Naive thymus-derived CD8-positive, alpha-beta T cell (primary cell): ENCODE measurements around the gene TMEM139. TPM values are rescaled to one million over a fixed set of nuclear protein-coding genes. Genes with fewer than 3 reads are reported as not detected.

Experiments
- ATAC-seq, 2 donors: fragments of 150-1000 bp; cut with Tn5 transposase in 1 of 2; sonication (Bioruptor Pico), chemical (Tn5 transposase) in 1 of 2; 1 replicate in 1 of 2; 2 replicates in 1 of 2; pipeline ENCODE4 v1.10.0; 2021; ENCODE audit warnings: mild to moderate bottlenecking in 2 of 2, moderate library complexity in 2 of 2
- POLR2A ChIA-PET: fragments of 350-600 bp; sonication (Branson Sonifier 250); formaldehyde crosslinking; loops from one replicate; lab custom pipeline; 2021; ENCODE audit warnings: antibody characterized with exemption; lab: Charles Lee
- DNase-seq, 10 donors: peaks; one replicate each; pipeline versions ENCODE4 v3.0.0 to v3.0.0-alpha.2; 2020 to 2022
- H3K27ac Mint-ChIP-seq, 10 donors: one replicate each; pipeline ENCODE4 v1.8.0; 2020 to 2022; ENCODE audit warnings: mild to moderate bottlenecking in 10 of 10, mixed read lengths in 10 of 10, moderate library complexity in 4 of 10, inconsistent platforms in 1 of 10
- H3K27me3 Mint-ChIP-seq, 5 donors: one replicate each; pipeline ENCODE4 v1.8.0; 2021 to 2022; ENCODE audit warnings: mixed read lengths in 5 of 5
- H3K36me3 Mint-ChIP-seq, 3 donors: one replicate each; pipeline ENCODE4 v1.8.0; 2020 to 2022; ENCODE audit warnings: mixed read lengths in 3 of 3, mild to moderate bottlenecking in 2 of 3, inconsistent platforms in 1 of 3
- H3K4me1 Mint-ChIP-seq, 4 donors: one replicate each; pipeline ENCODE4 v1.8.0; 2021 to 2022; ENCODE audit warnings: mixed read lengths in 4 of 4
- H3K4me3 Mint-ChIP-seq, 10 donors: one replicate each; pipeline ENCODE4 v1.8.0; 2020 to 2022; ENCODE audit warnings: mild to moderate bottlenecking in 10 of 10, mixed read lengths in 10 of 10, moderate library complexity in 6 of 10, inconsistent platforms in 1 of 10
- H3K9me3 Mint-ChIP-seq, 9 donors: one replicate each; pipeline ENCODE4 v1.8.0; 2020 to 2022; ENCODE audit warnings: mixed read lengths in 9 of 9, mild to moderate bottlenecking in 3 of 9, inconsistent platforms in 1 of 9, moderate library complexity in 1 of 9
- polyA plus RNA-seq, 3 donors: library from polyadenylated mRNA; unstranded; fragments of 300-500 nt; fragmentation: Illumina TruSeq; gene quantifications; one replicate each; pipeline ENCODE4 v1.2.3, GENCODE V29; 2021
- total RNA-seq, 8 experiments: library from RNA in 2 of 8; stranded (reverse) in 2 of 8; gene quantifications; one replicate each; pipeline ENCODE4 v1.2.3 and lab custom pipeline; 2021 to 2026

Gene TMEM139
- total and polyA plus RNA-seq, 5 experiments from 2014 or later: 0.29 to 1.2 (median 0.60) TPM; not detected in 2

- DNase-seq (no peak), ATAC-seq (no peak)
- Mint-ChIP-seq H3K9me3 (peaks cover 0 to 13% (median 5%) of the 10 kb centered on the region in 9 donors), H3K4me1 (peaks cover 32 to 70% (median 57%) of the 10 kb centered on the region in 4 donors), H3K36me3 (peaks cover 0 to 7% (median 6%) of the 10 kb centered on the region in 3 donors), H3K27me3 (no peaks in the 10 kb centered on the region), H3K4me3 (no peak overlapping the region), H3K27ac (peak overlapping the region in 2 of 10 donors; percentile 73 to 74)
- POLR2A ChIA-PET: interaction anchor here (1.7 to 2.2 kb wide), 2 partner anchors 13 to 19 kb away, joined by 7 read pairs; partner anchors contain the start of gene GSTK1
Measured at GRCh38 chr7:143244321-143244720, 40.4 kb upstream of the TMEM139 start.

GRCh38 chr7:143245123-143245522, 39.6 kb upstream of the TMEM139 start:
- POLR2A ChIA-PET: interaction anchor here (0.6 to 2.2 kb wide), 6 partner anchors 10 to 182 kb away, joined by 3 to 7 read pairs (median 4); partner anchors contain the start of genes CASP2 and GSTK1
- Mint-ChIP-seq H3K4me1 (peaks cover 36 to 78% (median 63%) of the 10 kb centered on the region in 4 donors), H3K27me3 (no peaks in the 10 kb centered on the region), H3K36me3 (peaks cover 0 to 14% (median 12%) of the 10 kb centered on the region in 3 donors), H3K27ac (peak overlapping the region in 6 of 10 donors; percentile 1 to 74 (median 54)), H3K4me3 (peak overlapping the region in 4 of 10 donors; percentile 14 to 43 (median 16)), H3K9me3 (peaks cover 0 to 21% (median 10%) of the 10 kb centered on the region in 9 donors)
- DNase-seq (no peak), ATAC-seq (no peak)

GRCh38 chr7:143247372-143247771, 37.4 kb upstream of the TMEM139 start:
- Mint-ChIP-seq H3K4me1 (peaks cover 45 to 89% (median 79%) of the 10 kb centered on the region in 4 donors), H3K36me3 (peaks cover 0 to 21% (median 14%) of the 10 kb centered on the region in 3 donors), H3K4me3 (peak overlapping the region in 1 of 10 donors; percentile 49), H3K27ac (peak overlapping the region in 9 of 10 donors; percentile 3 to 85 (median 61)), H3K9me3 (peaks cover 1 to 31% (median 21%) of the 10 kb centered on the region in 9 donors), H3K27me3 (no peaks in the 10 kb centered on the region)
- POLR2A ChIA-PET: interaction anchor here (0.7 to 1.1 kb wide), 3 partner anchors 41 to 161 kb away, joined by 3 to 11 read pairs (median 4); partner anchors contain the start of genes CASP2 and EPHA1
- DNase-seq (no peak), ATAC-seq (no peak)

GRCh38 chr7:143248761-143249354, 35.9 kb upstream of the TMEM139 start:
- POLR2A ChIA-PET: interaction anchor here (0.6 to 2.4 kb wide), 5 partner anchors 9 to 438 kb away, joined by 4 to 12 read pairs (median 8); partner anchors contain the start of genes CASP2 and GSTK1
- H3K27me3 Mint-ChIP-seq: no peaks in the 10 kb centered on the region
- ATAC-seq (no peak), DNase-seq (no peak)
- H3K4me3 Mint-ChIP-seq: peak overlapping the region in 4 of 10 donors; percentile 20 to 58 (median 46)
- peaks cover 47 to 88% (median 85%) of the 10 kb centered on the region in 4 donors for H3K4me1 Mint-ChIP-seq
- peaks cover 0 to 30% (median 17%) of the 10 kb centered on the region in 3 donors for H3K36me3 Mint-ChIP-seq
- H3K27ac Mint-ChIP-seq: peak overlapping the region in 8 of 10 donors; percentile 41 to 89 (median 67)
- peaks cover 1 to 41% (median 30%) of the 10 kb centered on the region in 9 donors for H3K9me3 Mint-ChIP-seq

GRCh38 chr7:143250199-143250598, 34.6 kb upstream of the TMEM139 start:
- H3K27ac Mint-ChIP-seq: peak overlapping the region; percentile 46 to 89 (median 74)
- POLR2A ChIA-PET: interaction anchor here (1.0 to 4.0 kb wide), 6 partner anchors 9 to 130 kb away, joined by 3 to 12 read pairs (median 6); partner anchors contain the start of genes CASP2 and GSTK1
- peaks cover 0 to 30% (median 17%) of the 10 kb centered on the region in 3 donors for H3K36me3 Mint-ChIP-seq
- ATAC-seq: no peak
- H3K9me3 Mint-ChIP-seq: peaks cover 1 to 46% (median 32%) of the 10 kb centered on the region in 9 donors
- H3K4me1 Mint-ChIP-seq: peaks cover 45 to 89% (median 83%) of the 10 kb centered on the region in 4 donors
- H3K27me3 Mint-ChIP-seq: no peaks in the 10 kb centered on the region
- DNase-seq: no peak
- peak overlapping the region in 8 of 10 donors; percentile 16 to 67 (median 48) for H3K4me3 Mint-ChIP-seq

- Mint-ChIP-seq H3K9me3 (peaks cover 1 to 46% (median 32%) of the 10 kb centered on the region in 9 donors), H3K36me3 (peaks cover 0 to 30% (median 17%) of the 10 kb centered on the region in 3 donors), H3K4me3 (peak overlapping the region; percentile 43 to 75 (median 59)), H3K4me1 (peaks cover 44 to 89% (median 83%) of the 10 kb centered on the region in 4 donors), H3K27me3 (no peaks in the 10 kb centered on the region), H3K27ac (peak overlapping the region; percentile 41 to 89 (median 80))
- peak in 3 of 10 donors; percentile 77 to 85 (median 85) for DNase-seq
- peak; percentile 88 to 89 for ATAC-seq
- POLR2A ChIA-PET: interaction anchor here (0.6 to 4.0 kb wide), 10 partner anchors 8 to 673 kb away, joined by 3 to 12 read pairs (median 4); partner anchors contain the start of gene GSTK1
Measured at GRCh38 chr7:143250822-143251221, 33.9 kb upstream of the TMEM139 start.

GRCh38 chr7:143252006-143252405, 32.8 kb upstream of the TMEM139 start:
- peaks cover 41 to 89% (median 80%) of the 10 kb centered on the region in 4 donors for H3K4me1 Mint-ChIP-seq
- H3K27me3 Mint-ChIP-seq: no peaks in the 10 kb centered on the region
- ATAC-seq (peak; percentile 32 to 41), DNase-seq (peak in 2 of 10 donors; percentile 13 to 29)
- peaks cover 0 to 30% (median 17%) of the 10 kb centered on the region in 3 donors for H3K36me3 Mint-ChIP-seq
- POLR2A ChIA-PET: interaction anchor here (0.8 to 4.0 kb wide), 4 partner anchors 11 to 444 kb away, joined by 3 to 12 read pairs (median 6); partner anchors contain the start of genes CASP2 and GSTK1
- peaks cover 1 to 46% (median 30%) of the 10 kb centered on the region in 9 donors for H3K9me3 Mint-ChIP-seq
- H3K27ac Mint-ChIP-seq: peak overlapping the region in 8 of 10 donors; percentile 41 to 89 (median 80)
- peak overlapping the region in 8 of 10 donors; percentile 15 to 67 (median 48) for H3K4me3 Mint-ChIP-seq

- DNase-seq (no peak), ATAC-seq (no peak)
- POLR2A ChIA-PET: interaction anchor here (0.7 to 1.2 kb wide), 4 partner anchors 8 to 32 kb away, joined by 3 to 11 read pairs (median 4); partner anchors contain the start of gene GSTK1
- Mint-ChIP-seq H3K27me3 (no peaks in the 10 kb centered on the region), H3K36me3 (peaks cover 0 to 16% (median 3%) of the 10 kb centered on the region in 3 donors), H3K27ac (peak overlapping the region in 7 of 10 donors; percentile 26 to 72 (median 57)), H3K9me3 (peaks cover 0 to 31% (median 15%) of the 10 kb centered on the region in 9 donors), H3K4me1 (peaks cover 38 to 79% (median 77%) of the 10 kb centered on the region in 4 donors), H3K4me3 (peak overlapping the region in 1 of 10 donors; percentile 54)
Measured at GRCh38 chr7:143255564-143255963, 29.2 kb upstream of the TMEM139 start.

GRCh38 chr7:143256325-143256724, 28.4 kb upstream of the TMEM139 start:
- POLR2A ChIA-PET: interaction anchor here (0.9 to 2.4 kb wide), 2 partner anchors 12 to 16 kb away, joined by 3 to 7 read pairs; no protein-coding TSS in a partner anchor
- Mint-ChIP-seq H3K36me3 (peaks cover 0 to 13% (median 3%) of the 10 kb centered on the region in 3 donors), H3K4me3 (peak overlapping the region in 1 of 10 donors; percentile 34), H3K27ac (peak overlapping the region; percentile 48 to 89 (median 72)), H3K4me1 (peaks cover 35 to 78% (median 69%) of the 10 kb centered on the region in 4 donors), H3K27me3 (no peaks in the 10 kb centered on the region), H3K9me3 (peaks cover 0 to 26% (median 12%) of the 10 kb centered on the region in 9 donors)
- DNase-seq (no peak), ATAC-seq (no peak)

GRCh38 chr7:143256932-143257331, 27.8 kb upstream of the TMEM139 start:
- no peaks in the 10 kb centered on the region for H3K27me3 Mint-ChIP-seq
- ATAC-seq: no peak
- POLR2A ChIA-PET: interaction anchor here (2.4 kb wide), 1 partner anchor 12 kb away, joined by 7 read pairs; no protein-coding TSS in a partner anchor
- peak overlapping the region; percentile 48 to 83 (median 72) for H3K27ac Mint-ChIP-seq
- peaks cover 0 to 13% (median 3%) of the 10 kb centered on the region in 3 donors for H3K36me3 Mint-ChIP-seq
- H3K4me1 Mint-ChIP-seq: peaks cover 33 to 76% (median 67%) of the 10 kb centered on the region in 4 donors
- H3K4me3 Mint-ChIP-seq: no peak overlapping the region
- H3K9me3 Mint-ChIP-seq: peaks cover 0 to 22% (median 12%) of the 10 kb centered on the region in 9 donors
- no peak for DNase-seq

- no peaks in the 10 kb centered on the region for H3K27me3 Mint-ChIP-seq
- H3K4me1 Mint-ChIP-seq: peaks cover 30 to 73% (median 66%) of the 10 kb centered on the region in 4 donors
- POLR2A ChIA-PET: interaction anchor here (1.0 to 2.4 kb wide), 3 partner anchors 13 to 146 kb away, joined by 4 to 7 read pairs (median 6); partner anchors contain the start of gene CASP2
- no peak for ATAC-seq
- H3K27ac Mint-ChIP-seq: peak overlapping the region in 6 of 10 donors; percentile 41 to 83 (median 65)
- no peak for DNase-seq
- H3K9me3 Mint-ChIP-seq: peaks cover 0 to 17% (median 10%) of the 10 kb centered on the region in 9 donors
- peaks cover 0 to 8% (median 1%) of the 10 kb centered on the region in 3 donors for H3K36me3 Mint-ChIP-seq
- H3K4me3 Mint-ChIP-seq: no peak overlapping the region
Measured at GRCh38 chr7:143257501-143257900, 27.3 kb upstream of the TMEM139 start.
